IMR-90 (cell line): ENCODE measurements around the gene IFNG-AS1. TPM values are rescaled to one million over a fixed set of nuclear protein-coding genes. Genes with fewer than 3 reads are reported as not detected.

Experiments used
- ATAC-seq: fragments of 200-7000 bp; cut with Tn5 transposase; 2 replicates; pipeline ENCODE4 v1.9.1; 2020; ENCODE audit warnings: low read depth, mild to moderate bottlenecking, moderate library complexity
- BruUV-seq: library from RNA; stranded (reverse); fragments of 400-500 nt; replicated peaks from 2 replicates; lab custom pipeline; 2021; lab: Mats Ljungman, UMichigan
- CTCF ChIA-PET: fragments of 300-600 bp; formaldehyde crosslinking; extraction: SDS; loops from one replicate; lab custom pipeline; 2021; ENCODE audit warnings: antibody characterized with exemption; lab: Yijun Ruan, JAX
- POLR2A ChIA-PET: fragments of 300-600 bp; sonication (Branson Sonifier 250); formaldehyde crosslinking; loops from one replicate; lab custom pipeline; 2022; ENCODE audit warnings: antibody characterized with exemption; ENCODE audit not compliant: unreplicated experiment; lab: Charles Lee
- DNase-seq: peaks from one replicate; pipeline ENCODE4 v3.0.0; 2013
- H2AFZ ChIP-seq: replicated peaks from 2 replicates; pipeline ENCODE3; 2013; ENCODE audit warnings: low read length, mild to moderate bottlenecking; ENCODE audit not compliant: poor library complexity
- H2AK5ac ChIP-seq: 2 replicates; pipeline ENCODE4 v1.6.1; 2013; ENCODE audit warnings: low read depth, low read length, inconsistent platforms
- H2AK9ac ChIP-seq: replicated peaks from 2 replicates; pipeline ENCODE3; 2013; ENCODE audit warnings: mild to moderate bottlenecking, low read depth, low read length, moderate library complexity; ENCODE audit not compliant: poor library complexity
- H2BK120ac ChIP-seq: 2 replicates; pipeline ENCODE4 v1.6.1; 2013; ENCODE audit warnings: low read depth, low read length, inconsistent platforms
- H2BK15ac ChIP-seq: 3 replicates; pipeline ENCODE4 v1.6.1; 2013; ENCODE audit warnings: low read depth, low read length, inconsistent platforms
- H2BK20ac ChIP-seq: 2 replicates; pipeline ENCODE4 v1.6.1; 2013; ENCODE audit warnings: low read depth, mild to moderate bottlenecking, inconsistent platforms, low read length, moderate library complexity
- H2BK5ac ChIP-seq: 2 replicates; pipeline ENCODE4 v1.6.1; 2013; ENCODE audit warnings: mild to moderate bottlenecking, low read depth, low read length, inconsistent platforms; ENCODE audit not compliant: poor library complexity, severe bottlenecking
- H3K14ac ChIP-seq: replicated peaks from 2 replicates; pipeline ENCODE4 v1.6.1; 2013; ENCODE audit warnings: low read depth, low read length, inconsistent platforms
- H3K18ac ChIP-seq: 2 replicates; pipeline ENCODE4 v1.6.1; 2013; ENCODE audit warnings: low read depth, low read length, control low read depth
- H3K23ac ChIP-seq: 2 replicates; pipeline ENCODE4 v1.6.1; 2013; ENCODE audit warnings: low read depth, low read length, inconsistent platforms
- H3K27ac ChIP-seq: 2 replicates; pipeline ENCODE4 v1.5.1; 2013; ENCODE audit warnings: mild to moderate bottlenecking, control low read depth, low read length; ENCODE audit not compliant: insufficient read depth
- H3K27me3 ChIP-seq: 2 replicates; pipeline ENCODE4 v1.6.1; 2013; ENCODE audit warnings: low read length; ENCODE audit not compliant: control insufficient read depth, insufficient read depth
- H3K36me3 ChIP-seq: 2 replicates; pipeline ENCODE4 v1.6.1; 2013; ENCODE audit warnings: low read length, mixed read lengths; ENCODE audit not compliant: control insufficient read depth, insufficient read depth
- H3K4ac ChIP-seq: 2 replicates; pipeline ENCODE4 v1.6.1; 2013; ENCODE audit warnings: low read depth, low read length, inconsistent platforms
- H3K4me1 ChIP-seq: 2 replicates; pipeline ENCODE4 v1.6.1; 2013; ENCODE audit warnings: low read length, mixed read lengths; ENCODE audit not compliant: control insufficient read depth, insufficient read depth
- H3K4me2 ChIP-seq: 2 replicates; pipeline ENCODE4 v1.6.1; 2013; ENCODE audit warnings: low read depth, mild to moderate bottlenecking, control low read depth, low read length, moderate library complexity
- H3K4me3 ChIP-seq: 2 replicates; pipeline ENCODE4 v1.5.1; 2013; ENCODE audit warnings: low read depth, mild to moderate bottlenecking, control low read depth, low read length, moderate library complexity; ENCODE audit not compliant: insufficient read depth
- H3K56ac ChIP-seq: 2 replicates; pipeline ENCODE4 v1.6.1; 2013; ENCODE audit warnings: low read length, inconsistent platforms; ENCODE audit not compliant: insufficient read depth; ENCODE audit errors: extremely low read depth
- H3K79me1 ChIP-seq, 2 experiments: 2 replicates each; pipeline ENCODE4 v1.6.1; 2013; ENCODE audit warnings: low read length in 2 of 2, inconsistent platforms in 1 of 2, low read depth in 1 of 2
- H3K9ac ChIP-seq: 2 replicates; pipeline ENCODE4 v1.6.1; 2013; ENCODE audit warnings: low read depth, low read length, control low read depth
- H3K9me1 ChIP-seq: 2 replicates; pipeline ENCODE4 v1.6.1; 2013; ENCODE audit warnings: low read length, inconsistent platforms; ENCODE audit not compliant: insufficient read depth
- H3K9me3 ChIP-seq: 2 replicates; pipeline ENCODE4 v1.6.1; 2013; ENCODE audit warnings: low read length; ENCODE audit not compliant: control insufficient read depth, insufficient read depth
- H4K20me1 ChIP-seq: 2 replicates; pipeline ENCODE4 v1.6.1; 2013; ENCODE audit warnings: low read length, inconsistent platforms; ENCODE audit not compliant: insufficient read depth
- H4K5ac ChIP-seq: 2 replicates; pipeline ENCODE4 v1.6.1; 2013; ENCODE audit warnings: mild to moderate bottlenecking, low read depth, low read length, control low read depth
- H4K8ac ChIP-seq, 2 experiments: 2 replicates each; pipeline ENCODE4 v1.6.1; 2013; ENCODE audit warnings: low read depth in 2 of 2, low read length in 2 of 2, control low read depth in 1 of 2, inconsistent platforms in 1 of 2
- H4K91ac ChIP-seq: 2 replicates; pipeline ENCODE4 v1.6.1; 2013; ENCODE audit warnings: low read depth, low read length, inconsistent platforms; ENCODE audit not compliant: insufficient read depth
- BHLHE40 ChIP-seq: fragments of 150-350 bp; IDR thresholded peaks from 2 replicates; pipeline ENCODE4 v1.6.1; 2016; ENCODE audit warnings: mild to moderate bottlenecking, low read depth, low read length
- CEBPB ChIP-seq: IDR thresholded peaks from 2 replicates; pipeline ENCODE4 v1.6.1; 2012; ENCODE audit warnings: low read depth, low read length, improper control_type of control experiment
- FOS ChIP-seq: fragments of 150-350 bp; IDR thresholded peaks from 2 replicates; pipeline ENCODE4 v1.6.1; 2016; ENCODE audit warnings: low read depth, low read length
- MAFK ChIP-seq: IDR thresholded peaks from 2 replicates; pipeline ENCODE4 v1.6.1; 2012; ENCODE audit warnings: low read depth, low read length, improper control_type of control experiment
- MAZ ChIP-seq: IDR thresholded peaks from 2 replicates; pipeline ENCODE4 v1.6.1; 2012; ENCODE audit warnings: low read depth, mild to moderate bottlenecking, low read length, improper control_type of control experiment, moderate library complexity, borderline replicate concordance
- POLR2A ChIP-seq: IDR thresholded peaks from 2 replicates; pipeline ENCODE4 v1.6.1; 2012; ENCODE audit warnings: mild to moderate bottlenecking, low read depth, low read length
- RAD21 ChIP-seq: IDR thresholded peaks from 2 replicates; pipeline ENCODE4 v1.6.1; 2012; ENCODE audit warnings: low read length, improper control_type of control experiment
- RFX5 ChIP-seq: IDR thresholded peaks from 2 replicates; pipeline ENCODE4 v1.8.0; 2012; ENCODE audit warnings: low read depth, mild to moderate bottlenecking, low read length, moderate library complexity
- WGBS, 2 experiments: methylation state at CpG; one replicate each; pipeline versions ENCODE4 v1.1.5 to v1.1.7; 2013; ENCODE audit warnings: missing lambda C conversion rate in 2 of 2; ENCODE audit not compliant: insufficient read length in 1 of 2; ENCODE audit errors: extremely low coverage in 2 of 2; 5-methylcytosine and 5-hydroxymethylcytosine counted together
- dilution Hi-C: fragments of 300-500 bp; cut with HindIII; formaldehyde crosslinking; loops from one replicate; pipeline ENCODE4 v1.14.3; 2018; ENCODE audit warnings: low sequenced_read_pairs; ENCODE audit not compliant: unreplicated experiment
- in situ Hi-C: fragments of 300-500 bp; cut with MboI; formaldehyde crosslinking; loops from 3 replicates; pipeline ENCODE4 v1.14.3; 2019; ENCODE audit warnings: low sequenced_read_pairs, inconsistent platforms, mixed read lengths
- intact Hi-C: fragments of 100-400 bp; cut with micrococcal nuclease; formaldehyde crosslinking; loops from 2 replicates; pipeline ENCODE4 v1.10.0; 2022
- polyA plus RNA-seq, 3 experiments: library from polyadenylated mRNA; depleted of rRNA; stranded (reverse); fragments of >200 nt; gene quantifications; 2 replicates each; pipeline ENCODE4 v1.2.3, GENCODE V29; 2012; ENCODE audit warnings: low replicate concordance in 1 of 3
- total RNA-seq: library from RNA; depleted of rRNA; stranded (reverse); fragments of >200 nt; gene quantifications from 2 replicates; pipeline ENCODE4 v1.2.3, GENCODE V29; 2012
- TF ChIP-seq, protein P1 (sequence below): conservative IDR thresholded peaks from 2 replicates; pipeline ENCODE4 v1.5.1; 2012; ENCODE audit warnings: mild to moderate bottlenecking, low read depth, low read length, improper control_type of control experiment
- TF ChIP-seq, protein P2 (sequence below): fragments of 150-350 bp; IDR thresholded peaks from 2 replicates; pipeline ENCODE4 v1.6.1; 2017; ENCODE audit warnings: mild to moderate bottlenecking, antibody characterized with exemption, low read length, low read depth
- TF ChIP-seq, protein P3 (sequence below): fragments of 150-350 bp; IDR thresholded peaks from 2 replicates; pipeline ENCODE4 v1.6.1; 2016; ENCODE audit warnings: low read depth, mild to moderate bottlenecking, low read length, moderate library complexity, borderline replicate concordance

IFNG-AS1 gene
- total and polyA plus RNA-seq, 2 of the 4 experiments (the other 2 are of a cell fraction), result not detected

DNA sequence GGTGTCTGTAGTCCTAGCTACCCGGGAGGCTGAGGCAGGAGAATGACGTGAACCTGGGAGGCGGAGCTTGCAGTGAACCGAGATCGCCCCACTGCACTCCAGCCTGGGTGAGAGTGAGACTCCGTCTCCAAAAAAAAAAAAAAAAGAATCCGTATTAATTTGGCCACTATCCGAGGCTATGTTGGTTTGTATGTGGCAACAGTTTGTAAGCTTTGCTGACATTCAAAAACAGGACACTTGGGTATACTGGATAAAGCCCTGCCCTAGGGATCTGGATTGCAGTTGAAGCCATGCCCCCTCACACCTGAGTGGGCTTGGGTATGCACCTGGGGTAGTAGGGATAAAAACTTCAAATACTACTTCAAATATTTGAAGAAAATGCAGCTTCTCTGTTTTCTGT, 14.5 kb downstream of the IFNG-AS1 start:
- H4K5ac ChIP-seq, result no peak overlapping the region
- H3K27ac ChIP-seq, result no peak overlapping the region
- no peak overlapping the region for H2AK5ac ChIP-seq
- POLR2A ChIA-PET, result no interaction called here
- no peak overlapping the region for H2BK20ac ChIP-seq
- no peak overlapping the region for H3K23ac ChIP-seq
- ATAC-seq (no peak), DNase-seq (no peak)
- intact Hi-C loops, result no loop called here
- no peak overlapping the region for H2BK15ac ChIP-seq
- H2BK120ac ChIP-seq, result no peak overlapping the region
- H4K8ac ChIP-seq, result no peak overlapping the region
- no peak overlapping the region for H4K91ac ChIP-seq
- no peaks in the 10 kb centered on the region for H3K79me1 ChIP-seq
- no peak overlapping the region for H3K4ac ChIP-seq
- H3K9ac ChIP-seq, result no peak overlapping the region
- in situ Hi-C loops, result no loop called here
- H2AFZ ChIP-seq, result no peak overlapping the region
- no peak overlapping the region for H3K56ac ChIP-seq
- no peak overlapping the region for H2AK9ac ChIP-seq
- H3K9me1 ChIP-seq, result no peaks in the 10 kb centered on the region
- peaks cover 4% of the 10 kb centered on the region; the same call in 1 of the 2 replicates for H3K9me3 ChIP-seq
- TF ChIP-seq, protein P1, sequence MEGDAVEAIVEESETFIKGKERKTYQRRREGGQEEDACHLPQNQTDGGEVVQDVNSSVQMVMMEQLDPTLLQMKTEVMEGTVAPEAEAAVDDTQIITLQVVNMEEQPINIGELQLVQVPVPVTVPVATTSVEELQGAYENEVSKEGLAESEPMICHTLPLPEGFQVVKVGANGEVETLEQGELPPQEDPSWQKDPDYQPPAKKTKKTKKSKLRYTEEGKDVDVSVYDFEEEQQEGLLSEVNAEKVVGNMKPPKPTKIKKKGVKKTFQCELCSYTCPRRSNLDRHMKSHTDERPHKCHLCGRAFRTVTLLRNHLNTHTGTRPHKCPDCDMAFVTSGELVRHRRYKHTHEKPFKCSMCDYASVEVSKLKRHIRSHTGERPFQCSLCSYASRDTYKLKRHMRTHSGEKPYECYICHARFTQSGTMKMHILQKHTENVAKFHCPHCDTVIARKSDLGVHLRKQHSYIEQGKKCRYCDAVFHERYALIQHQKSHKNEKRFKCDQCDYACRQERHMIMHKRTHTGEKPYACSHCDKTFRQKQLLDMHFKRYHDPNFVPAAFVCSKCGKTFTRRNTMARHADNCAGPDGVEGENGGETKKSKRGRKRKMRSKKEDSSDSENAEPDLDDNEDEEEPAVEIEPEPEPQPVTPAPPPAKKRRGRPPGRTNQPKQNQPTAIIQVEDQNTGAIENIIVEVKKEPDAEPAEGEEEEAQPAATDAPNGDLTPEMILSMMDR, result no peak
- TF ChIP-seq MAZ (no peak), MAFK (no peak), CEBPB (no peak), FOS (no peak), RAD21 (no peak), BHLHE40 (no peak), RFX5 (no peak), POLR2A (no peak)
- TF ChIP-seq, protein P2, sequence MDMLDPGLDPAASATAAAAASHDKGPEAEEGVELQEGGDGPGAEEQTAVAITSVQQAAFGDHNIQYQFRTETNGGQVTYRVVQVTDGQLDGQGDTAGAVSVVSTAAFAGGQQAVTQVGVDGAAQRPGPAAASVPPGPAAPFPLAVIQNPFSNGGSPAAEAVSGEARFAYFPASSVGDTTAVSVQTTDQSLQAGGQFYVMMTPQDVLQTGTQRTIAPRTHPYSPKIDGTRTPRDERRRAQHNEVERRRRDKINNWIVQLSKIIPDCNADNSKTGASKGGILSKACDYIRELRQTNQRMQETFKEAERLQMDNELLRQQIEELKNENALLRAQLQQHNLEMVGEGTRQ, result no peak
- TF ChIP-seq, protein P3, sequence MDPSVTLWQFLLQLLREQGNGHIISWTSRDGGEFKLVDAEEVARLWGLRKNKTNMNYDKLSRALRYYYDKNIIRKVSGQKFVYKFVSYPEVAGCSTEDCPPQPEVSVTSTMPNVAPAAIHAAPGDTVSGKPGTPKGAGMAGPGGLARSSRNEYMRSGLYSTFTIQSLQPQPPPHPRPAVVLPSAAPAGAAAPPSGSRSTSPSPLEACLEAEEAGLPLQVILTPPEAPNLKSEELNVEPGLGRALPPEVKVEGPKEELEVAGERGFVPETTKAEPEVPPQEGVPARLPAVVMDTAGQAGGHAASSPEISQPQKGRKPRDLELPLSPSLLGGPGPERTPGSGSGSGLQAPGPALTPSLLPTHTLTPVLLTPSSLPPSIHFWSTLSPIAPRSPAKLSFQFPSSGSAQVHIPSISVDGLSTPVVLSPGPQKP, result no peak
- no peak overlapping the region for H3K14ac ChIP-seq
- H3K18ac ChIP-seq, result no peak overlapping the region
- H3K4me3 ChIP-seq, result no peak overlapping the region
- H3K27me3 ChIP-seq, result no peaks in the 10 kb centered on the region
- H2BK5ac ChIP-seq, result no peak overlapping the region
- CTCF ChIA-PET, result interaction anchor here (0.7 kb wide), 1 partner anchor 9 kb away, joined by 6 read pairs; no protein-coding TSS in a partner anchor
- no peaks in the 10 kb centered on the region for H3K36me3 ChIP-seq
- WGBS, 2 experiments, result 87% methylated on average over 3 of the region's 8 CpGs; no CpG with 5 or more reads in 1 of the 2 experiments
- BruUV-seq, result no TSS peak
- H4K20me1 ChIP-seq, result no peaks in the 10 kb centered on the region
- H3K4me2 ChIP-seq, result no peak overlapping the region
- peaks cover 4% of the 10 kb centered on the region; the same call in 1 of the 2 replicates for H3K4me1 ChIP-seq
- dilution Hi-C loops, result no loop called here
